AG04449 (cell line): Measurements from ENCODE around the gene SMIM34.
"Not testable (repeated sequence)": the region's sequence is repeated elsewhere in the genome, so short reads cannot be mapped to it uniquely, and the experiment has no call there.

Experiments
- CTCF ChIA-PET: fragments of 350-600 bp; formaldehyde crosslinking; extraction: SDS; loops from one replicate; lab custom pipeline; 2021; ENCODE audit warnings: antibody characterized with exemption; lab: Yijun Ruan, JAX
- POLR2A ChIA-PET: fragments of 400-600, 350-600 bp; formaldehyde crosslinking; extraction: SDS; loops from one replicate; lab custom pipeline; 2020; ENCODE audit warnings: antibody characterized with exemption, inconsistent platforms; lab: Yijun Ruan, JAX
- DNase-seq: peaks from one replicate; pipeline ENCODE4 v3.0.0-alpha.2; 2010; ENCODE audit warnings: low read depth, low spot score
- H3K4me3 ChIP-seq: 2 replicates; pipeline ENCODE4 v1.5.1; 2011; ENCODE audit warnings: low read depth, mild to moderate bottlenecking, control low read depth, low read length

Gene SMIM34, protein sequence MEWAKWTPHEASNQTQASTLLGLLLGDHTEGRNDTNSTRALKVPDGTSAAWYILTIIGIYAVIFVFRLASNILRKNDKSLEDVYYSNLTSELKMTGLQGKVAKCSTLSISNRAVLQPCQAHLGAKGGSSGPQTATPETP

GRCh38 chr21:34423805-34424204, at the start of gene SMIM34:
Gene SMIM34 (minus strand): TSS chr21:34423951. CDS start chr21:34423839, 112 bp downstream.
- POLR2A ChIA-PET, CTCF ChIA-PET, DNase-seq, H3K4me3 ChIP-seq: not testable (repeated sequence)

DNA sequence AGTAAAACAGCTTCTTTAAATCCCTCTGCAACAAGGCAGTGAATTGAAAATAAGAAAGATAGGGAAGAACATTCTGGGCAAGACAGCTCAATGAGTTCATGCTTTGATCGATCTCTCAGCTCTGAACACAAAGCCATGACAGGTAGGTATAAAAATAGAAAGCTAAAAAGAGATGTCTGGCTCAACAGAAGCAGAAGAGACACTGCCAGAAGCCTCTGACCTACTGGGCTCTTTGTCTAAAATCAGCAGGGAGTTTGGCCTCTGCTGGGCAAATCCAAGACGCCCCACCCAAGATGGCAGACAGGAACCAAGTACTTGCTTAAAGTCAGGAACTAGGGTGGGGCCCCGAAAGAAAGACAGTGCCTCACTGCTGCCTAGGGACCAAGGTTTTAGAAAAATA, 43.6 kb upstream of the SMIM34 start:
- POLR2A ChIA-PET, H3K4me3 ChIP-seq, DNase-seq, CTCF ChIA-PET: not testable (repeated sequence)

DNA sequence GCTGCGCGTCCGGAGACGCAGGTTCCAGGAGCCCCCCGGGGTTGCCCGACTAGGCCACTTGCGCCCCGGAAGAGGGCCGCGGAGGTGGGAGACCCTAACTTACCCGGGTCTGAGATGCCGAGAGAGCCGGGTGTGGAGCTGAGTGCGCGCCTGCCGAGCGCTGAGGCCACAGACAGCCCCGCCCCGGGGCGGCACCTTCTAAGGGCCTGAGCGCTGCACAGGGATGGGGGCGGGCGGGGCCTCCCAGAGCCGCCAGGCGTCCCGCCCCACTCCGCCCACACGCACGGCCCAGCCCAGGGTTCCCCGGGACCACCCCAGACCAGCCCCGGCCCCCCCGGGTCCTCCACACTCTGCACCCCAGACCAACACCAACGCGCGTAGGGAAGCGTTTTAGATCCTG, 35.7 kb upstream of the SMIM34 start:
- H3K4me3 ChIP-seq, CTCF ChIA-PET, POLR2A ChIA-PET, DNase-seq: not testable (repeated sequence)

DNA sequence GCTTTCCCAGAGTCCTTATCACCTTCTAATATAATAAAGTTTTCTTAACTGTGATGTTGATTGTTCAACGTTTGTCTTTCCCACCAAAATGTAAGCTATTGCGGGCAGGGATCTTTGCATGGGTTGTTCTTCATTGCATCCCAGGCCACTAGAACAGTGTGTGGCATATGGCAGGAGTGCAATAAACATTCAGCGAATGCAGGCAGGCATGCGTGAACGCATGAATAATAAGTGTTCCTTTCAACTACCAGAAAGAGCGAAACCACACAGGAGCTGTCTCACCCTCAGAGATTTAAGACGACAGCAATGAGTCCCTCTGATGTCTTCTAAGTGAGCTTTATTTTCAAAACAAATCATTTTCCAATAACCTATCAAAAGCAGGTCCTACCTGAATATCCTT, 34.5 kb upstream of the SMIM34 start:
- H3K4me3 ChIP-seq, POLR2A ChIA-PET, DNase-seq, CTCF ChIA-PET: not testable (repeated sequence)

GRCh38 chr21:34456180-34456579, 32.4 kb upstream of the SMIM34 start:
- POLR2A ChIA-PET, CTCF ChIA-PET, DNase-seq, H3K4me3 ChIP-seq: not testable (repeated sequence)

DNA sequence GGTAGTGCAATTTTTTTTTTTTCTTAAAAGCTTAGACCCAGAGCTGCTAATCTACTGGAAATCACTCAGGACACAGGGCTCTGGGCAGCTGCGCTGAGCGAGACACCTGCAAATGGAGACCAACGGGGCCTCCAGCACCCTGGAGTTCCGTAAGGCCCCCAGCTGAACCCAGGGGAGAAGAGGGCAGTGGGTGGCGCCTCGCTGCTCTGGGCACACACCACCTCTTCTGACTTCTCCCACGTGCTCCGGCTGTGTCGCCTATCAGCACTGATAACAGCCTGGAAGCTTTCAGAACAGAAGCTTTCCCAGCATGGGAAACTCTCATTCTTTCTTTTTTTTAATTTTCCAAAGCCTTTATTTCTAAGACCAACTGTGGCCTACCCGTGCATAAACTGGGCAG, 31.9 kb upstream of the SMIM34 start:
- CTCF ChIA-PET, POLR2A ChIA-PET, H3K4me3 ChIP-seq, DNase-seq: not testable (repeated sequence)

DNA sequence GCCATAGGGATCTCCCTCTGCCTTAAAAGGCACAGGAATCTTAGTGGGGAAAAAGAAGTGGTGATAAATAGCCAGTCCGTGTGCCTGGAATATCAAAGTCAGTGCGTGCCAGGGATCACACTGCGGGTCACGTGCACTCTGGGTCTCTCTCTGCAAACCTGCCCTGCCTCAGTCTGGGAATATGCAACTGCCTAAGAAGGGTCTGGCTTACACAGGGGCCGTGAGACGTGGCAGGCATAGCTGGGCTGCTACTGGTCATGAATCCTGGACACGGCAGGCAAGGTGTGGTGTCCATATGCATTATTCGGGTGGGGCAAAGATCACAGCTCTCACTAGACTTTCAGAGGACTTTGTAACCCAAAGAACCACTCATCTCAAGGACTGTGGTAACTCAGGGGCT, 23.3 kb upstream of the SMIM34 start:
- not testable (repeated sequence) for DNase-seq

DNA sequence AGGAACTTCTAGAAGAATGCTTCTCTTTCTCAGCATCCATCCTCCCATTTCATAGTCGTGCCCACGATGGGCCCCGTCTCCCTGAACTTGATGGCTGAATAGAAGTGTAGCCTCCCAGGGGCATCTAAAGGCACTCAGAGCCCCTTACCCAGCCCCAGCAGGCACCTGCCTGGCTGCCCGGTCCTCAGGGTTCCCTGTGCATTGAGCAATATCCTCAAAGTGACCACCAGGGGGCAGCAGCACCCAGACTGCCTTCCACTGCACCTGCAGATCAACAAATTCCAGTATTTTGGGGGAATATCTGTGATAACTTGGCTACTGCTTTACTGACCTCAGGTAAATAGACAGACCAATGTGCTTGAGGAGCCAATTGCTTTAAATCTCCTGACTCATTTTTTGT, 19.7 kb upstream of the SMIM34 start:
- CTCF ChIA-PET, DNase-seq, POLR2A ChIA-PET, H3K4me3 ChIP-seq: not testable (repeated sequence)

More for the DNA sequence above, 23.3 kb upstream of the SMIM34 start:
- H3K4me3 ChIP-seq, CTCF ChIA-PET, POLR2A ChIA-PET: not testable (repeated sequence)

- CTCF ChIA-PET, DNase-seq, H3K4me3 ChIP-seq, POLR2A ChIA-PET: not testable (repeated sequence)
Observed at GRCh38 chr21:34429710-34430109, 6.0 kb upstream of the SMIM34 start.

DNA sequence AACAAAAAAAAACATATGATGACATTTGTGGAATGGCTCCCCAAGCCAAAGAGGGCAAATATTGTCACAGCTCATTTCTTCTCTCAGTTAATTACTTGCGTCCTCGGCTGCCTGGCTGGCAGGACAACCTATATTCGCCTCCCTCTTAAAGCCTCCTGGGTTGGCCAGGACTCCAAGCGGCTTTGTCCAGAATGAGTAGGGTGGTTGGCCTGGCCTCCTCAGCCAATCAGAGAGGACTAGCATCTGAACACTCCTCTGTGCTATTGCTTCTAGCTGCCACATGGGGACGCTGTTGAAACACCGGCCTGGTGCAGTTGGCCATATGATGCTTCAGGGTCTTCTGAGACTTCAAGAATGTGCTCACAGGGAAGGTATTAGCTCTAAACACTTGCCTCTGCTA, 4.7 kb upstream of the SMIM34 start:
- DNase-seq, POLR2A ChIA-PET, CTCF ChIA-PET, H3K4me3 ChIP-seq: not testable (repeated sequence)

DNA sequence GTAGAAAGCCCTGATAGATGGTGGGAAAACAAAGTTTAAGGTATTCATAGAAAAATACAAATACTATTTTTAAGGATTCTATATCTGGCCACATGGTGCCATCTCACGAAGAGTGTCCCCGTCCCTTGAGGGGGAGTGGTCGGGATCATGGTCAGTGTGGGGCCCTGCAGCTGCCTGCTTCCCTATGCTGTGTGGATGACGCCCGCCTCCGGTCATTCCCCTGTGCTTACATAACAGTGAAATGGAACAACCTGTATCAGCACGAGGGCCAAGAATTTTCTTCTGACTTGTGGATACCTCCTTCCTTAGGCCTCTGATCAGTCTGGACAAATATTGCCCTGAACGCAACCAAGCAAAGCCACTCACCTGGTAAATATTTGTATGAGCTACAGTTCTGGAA, 3.6 kb upstream of the SMIM34 start:
- DNase-seq, H3K4me3 ChIP-seq, POLR2A ChIA-PET, CTCF ChIA-PET: not testable (repeated sequence)

GRCh38 chr21:34417448-34418077, 6.2 kb downstream of the SMIM34 start:
- H3K4me3 ChIP-seq, DNase-seq, CTCF ChIA-PET, POLR2A ChIA-PET: not testable (repeated sequence)

- CTCF ChIA-PET, result not testable (repeated sequence)
Observed at GRCh38 chr21:34407294-34407693, 16.5 kb downstream of the SMIM34 start.

GRCh38 chr21:34406676-34407075, 17.1 kb downstream of the SMIM34 start:
- H3K4me3 ChIP-seq, POLR2A ChIA-PET, CTCF ChIA-PET, DNase-seq: not testable (repeated sequence)

More at GRCh38 chr21:34407294-34407693, 16.5 kb downstream of the SMIM34 start:
- POLR2A ChIA-PET, H3K4me3 ChIP-seq, DNase-seq: not testable (repeated sequence)

- DNase-seq, CTCF ChIA-PET, H3K4me3 ChIP-seq, POLR2A ChIA-PET: not testable (repeated sequence)
Observed at GRCh38 chr21:34406102-34406501, 17.6 kb downstream of the SMIM34 start.

- POLR2A ChIA-PET, CTCF ChIA-PET, DNase-seq, H3K4me3 ChIP-seq: not testable (repeated sequence)
Observed at GRCh38 chr21:34405686-34406085, 18.1 kb downstream of the SMIM34 start.

GRCh38 chr21:34404742-34405141, 19.0 kb downstream of the SMIM34 start:
- CTCF ChIA-PET, H3K4me3 ChIP-seq, DNase-seq, POLR2A ChIA-PET: not testable (repeated sequence)
